ENCODE results near the gene ZNF516. TPM values are rescaled to one million over a fixed set of nuclear protein-coding genes. Genes with fewer than 3 reads are reported as not detected.

The ZNF516 gene
- total and polyA plus RNA-seq, 10 of the 15 experiments (the other 5 are each of a cell fraction or from before 2014, with no cell fraction given) = 2.0 to 32.0 (median 8.3) TPM

- no peak for TF ChIP-seq ATF2 (IDR thresholded peaks at IDR 0.05; ENCODE audit: low read length)
- TF ChIP-seq SUPT20H (IDR thresholded peaks at IDR 0.05; ENCODE audit: borderline replicate concordance, control insufficient read depth, low read depth, low read length) = no peak
- peak; percentile 21 for TF ChIP-seq E4F1 (IDR thresholded peaks at IDR 0.05; ENCODE audit: borderline replicate concordance, partially characterized antibody)
- TF ChIP-seq RUNX3 (IDR thresholded peaks at IDR 0.05; ENCODE audit: low read length) = peak; percentile 83
- TF ChIP-seq POLR2A (IDR thresholded peaks at IDR 0.05; ENCODE audit: low read depth, low read length) = no peak; the same call in 1 of the 2 replicates
- TF ChIP-seq SIX5 (IDR thresholded peaks at IDR 0.05; ENCODE audit: low read depth, low read length, severe bottlenecking) = no peak
- no peak; the same call in 1 of the 2 replicates for TF ChIP-seq MTA3 (IDR thresholded peaks at IDR 0.05; ENCODE audit: borderline replicate concordance, low read length)
- no peak for TF ChIP-seq BMI1 (IDR thresholded peaks at IDR 0.05; ENCODE audit: borderline replicate concordance)
- TF ChIP-seq NFYA (IDR thresholded peaks at IDR 0.05; ENCODE audit: borderline replicate concordance, low read depth, low read length) = no peak; the same call in 1 of the 2 replicates
- 0 out of 2 replicates have a peak, but pooled peaks have one; percentile 30 for TF ChIP-seq MLLT1 (IDR thresholded peaks at IDR 0.05)
- TF ChIP-seq RELB (IDR thresholded peaks at IDR 0.05; ENCODE audit: low read depth) = peak; percentile 47
- TF ChIP-seq STAT1 (conservative IDR thresholded peaks at IDR 0.05) = no peak
- no peak for TF ChIP-seq PML (IDR thresholded peaks at IDR 0.05; ENCODE audit: low read length)
- TF ChIP-seq MXI1 (IDR thresholded peaks at IDR 0.05; ENCODE audit: low read depth, low read length) = peak; percentile 97
- no peak for TF ChIP-seq ZNF687 (IDR thresholded peaks at IDR 0.05)
- TF ChIP-seq ASH2L (IDR thresholded peaks at IDR 0.05; ENCODE audit: borderline replicate concordance, low read depth) = peak; percentile 61; the same call in 1 of the 2 replicates
Observed at GRCh38 chr18:76492669-76493212, 2.3 kb downstream of the ZNF516 start (continued).

Data from GM12878 (cell line).